A673 (cell line): Measurements from ENCODE around the gene TMEM60.

Experiments used
- CTCF ChIP-seq: fragments of 300-800, 200-600 bp; sonication (generic); conservative IDR thresholded peaks from 2 replicates; pipeline ENCODE4 v1.5.1; 2017; ENCODE audit warnings: low read depth, mild to moderate bottlenecking, antibody characterized with exemption, low read length, moderate library complexity, mixed read lengths
- EZH2 ChIP-seq: fragments of 200-600 bp; sonication (generic); IDR thresholded peaks from 2 replicates; pipeline ENCODE4 v1.6.1; 2017; ENCODE audit warnings: borderline replicate concordance, low read depth, mild to moderate bottlenecking, mixed read lengths, antibody characterized with exemption, low read length; ENCODE audit not compliant: poor library complexity, severe bottlenecking

- TF ChIP-seq CTCF (no peak), EZH2 (no peak)
Measured at GRCh38 chr7:77819021-77819420, 20.8 kb upstream of the TMEM60 start.
